Measurements from ENCODE around the gene PHACTR3.

The PHACTR3 gene

GRCh38 chr20:59786801-59787537 lies 182.6 kb downstream of the PHACTR3 start:
- no peak for DNase-seq (ENCODE audit: low read depth in 1 of 2, low spot score in 1 of 2)

DNA sequence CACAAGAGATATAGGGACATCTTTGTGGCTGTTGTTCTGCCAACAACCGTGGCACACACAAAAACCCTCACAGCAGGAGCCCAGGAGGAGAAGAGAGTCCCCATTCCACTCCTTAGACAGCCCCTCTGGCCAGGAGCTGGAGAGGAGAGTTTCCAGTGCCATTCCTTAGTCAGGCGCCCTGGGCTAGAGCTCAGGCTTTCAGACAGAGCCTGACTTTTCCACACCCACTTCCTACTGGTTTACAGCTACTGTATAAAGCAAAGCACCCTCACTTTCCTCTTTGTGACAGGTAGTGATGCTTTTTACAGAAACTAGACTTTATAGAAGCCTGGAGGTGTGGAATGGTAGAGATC lies 183.2 kb downstream of the PHACTR3 start:
- no peak for DNase-seq (ENCODE audit: low read depth in 1 of 2, low spot score in 1 of 2)

- no peak for DNase-seq (ENCODE audit: low read depth in 1 of 2, low spot score in 1 of 2)
These were observed 183.9 kb downstream of the PHACTR3 start for GRCh38 chr20:59788196-59788735.

DNA sequence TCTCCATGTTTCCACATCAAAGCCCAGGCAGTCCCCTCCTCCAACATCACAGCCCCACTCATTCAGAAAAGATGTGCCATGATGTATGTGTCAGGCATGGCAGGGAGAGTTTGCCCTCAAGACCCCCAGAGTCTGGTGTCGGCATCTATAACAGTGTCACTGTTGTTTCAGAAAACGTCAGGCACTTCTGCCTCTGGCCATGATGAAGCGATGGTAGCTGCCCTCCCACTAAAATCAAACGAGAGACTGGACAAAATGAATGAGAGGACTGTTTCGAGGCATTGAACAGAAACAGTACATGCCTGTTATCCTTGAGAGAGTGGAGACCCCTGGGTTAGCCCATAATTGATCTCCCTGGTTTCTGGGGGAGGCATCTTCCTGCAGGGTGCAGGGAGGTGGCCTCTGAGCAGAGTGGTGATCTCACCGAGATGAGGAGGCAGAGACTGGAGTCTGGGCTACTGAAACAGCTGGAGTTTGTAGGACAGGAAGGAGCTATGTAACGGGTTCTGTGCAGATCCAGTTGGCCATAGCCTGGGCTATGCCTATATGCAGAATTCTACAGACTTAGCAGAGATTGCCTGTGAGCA lies 184.6 kb downstream of the PHACTR3 start:
- DNase-seq (ENCODE audit: low read depth in 1 of 2, low spot score in 1 of 2) = no peak

DNA sequence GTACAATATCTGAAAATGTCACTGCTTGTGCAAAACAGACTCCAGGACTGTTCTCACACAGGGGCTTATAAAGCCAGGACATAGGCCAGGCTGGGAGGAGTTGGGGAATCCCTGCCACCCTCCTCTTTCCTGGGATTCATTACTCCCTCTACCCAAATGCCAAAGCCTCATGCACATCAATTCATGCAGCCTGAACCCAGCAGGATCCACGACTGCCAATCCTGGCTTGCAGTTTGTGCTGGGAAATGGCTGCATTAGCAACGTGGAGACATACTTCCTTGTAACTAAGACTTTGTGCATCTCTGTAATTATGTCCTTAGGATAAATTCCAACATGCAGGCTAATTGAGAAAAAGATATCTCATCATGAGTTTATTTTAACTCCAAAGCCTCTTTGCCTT lies 185.3 kb downstream of the PHACTR3 start:
- DNase-seq (ENCODE audit: low read depth in 1 of 2, low spot score in 1 of 2) = no peak

DNA sequence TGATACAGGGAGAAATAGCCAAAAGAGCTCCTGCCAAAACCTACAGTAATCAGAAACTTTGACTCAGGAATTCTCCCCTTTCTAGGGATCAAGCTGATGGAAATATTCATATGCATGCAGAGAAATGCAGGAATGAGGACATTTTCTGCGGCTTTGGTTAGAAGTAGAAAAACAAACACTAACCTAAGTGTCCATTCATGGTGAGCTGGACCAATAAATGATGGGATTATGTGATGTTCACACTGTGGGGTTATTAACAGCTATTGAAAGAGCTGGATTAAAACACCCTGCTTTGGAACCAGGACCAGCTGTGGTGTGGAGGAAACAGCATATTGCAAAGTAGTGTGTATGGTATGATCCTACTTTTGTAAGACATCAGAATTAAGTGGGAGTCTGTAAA lies 186.0 kb downstream of the PHACTR3 start:
- no peak for DNase-seq (ENCODE audit: low read depth in 1 of 2, low spot score in 1 of 2)

DNA sequence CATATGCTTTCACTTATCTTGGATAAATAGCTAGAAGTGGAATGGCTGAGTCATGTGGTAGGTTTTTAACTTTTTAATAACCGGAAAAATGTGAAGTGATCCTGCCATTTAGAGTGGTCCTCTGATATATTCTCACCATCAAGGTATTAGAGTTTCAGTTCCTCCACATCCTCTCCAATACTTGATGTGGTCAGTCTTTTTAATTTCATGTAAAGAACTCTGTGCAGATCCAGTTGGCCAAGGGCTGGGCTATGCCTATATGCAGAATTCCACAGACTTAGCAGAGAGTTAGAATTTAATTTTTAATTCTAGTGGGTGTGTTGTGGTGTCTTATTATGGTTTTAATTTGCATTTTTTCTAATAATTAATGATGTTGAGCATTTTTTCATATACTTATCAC lies 188.0 kb downstream of the PHACTR3 start:
- DNase-seq (ENCODE audit: low read depth in 1 of 2, low spot score in 1 of 2) = no peak

GRCh38 chr20:59794555-59794954 lies 190.2 kb downstream of the PHACTR3 start:
- no peak for DNase-seq (ENCODE audit: low read depth in 1 of 2, low spot score in 1 of 2)

- no peak for DNase-seq (ENCODE audit: low read depth in 1 of 2, low spot score in 1 of 2)
These were observed 196.0 kb downstream of the PHACTR3 start for GRCh38 chr20:59800309-59800708.

- DNase-seq (ENCODE audit: low read depth in 1 of 2, low spot score in 1 of 2) = no peak
These were observed 197.7 kb downstream of the PHACTR3 start for GRCh38 chr20:59802018-59802417.

DNA sequence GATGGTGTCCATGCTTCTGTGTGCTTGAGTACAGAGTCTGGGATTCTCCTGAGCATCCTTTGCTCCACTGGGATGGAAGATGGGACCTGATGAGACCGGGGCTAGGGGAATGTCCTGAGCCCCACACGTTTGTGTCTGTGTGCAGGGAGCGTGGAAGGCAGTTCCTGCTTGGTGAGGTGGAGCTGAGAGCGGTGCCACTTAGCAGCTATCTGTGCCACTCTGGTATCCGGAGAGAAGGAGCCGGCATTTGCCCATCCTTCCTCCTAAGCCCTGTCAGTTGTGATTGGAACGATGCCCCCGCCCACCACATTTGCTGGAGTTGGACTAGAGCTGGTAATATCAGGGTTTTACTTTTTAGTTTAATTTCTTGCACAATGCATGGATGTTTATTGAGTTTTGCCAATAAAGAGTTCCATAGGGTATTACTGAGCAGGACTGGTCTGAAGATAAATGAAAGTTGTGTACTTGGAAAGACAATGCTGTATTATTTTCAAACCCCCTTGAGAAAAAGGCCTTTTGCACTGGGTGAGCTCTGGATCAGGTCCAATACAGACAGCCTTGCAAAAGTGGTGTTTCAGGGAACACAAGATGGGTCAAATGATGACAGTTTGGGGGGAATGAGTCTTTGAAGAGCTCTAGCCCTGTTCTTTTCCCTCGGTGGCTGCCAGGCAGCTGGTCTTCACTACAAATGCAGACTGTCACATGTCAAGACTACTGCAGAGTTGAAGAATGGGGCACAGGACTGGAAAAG lies 198.3 kb downstream of the PHACTR3 start:
- no peak for DNase-seq (ENCODE audit: low read depth in 1 of 2, low spot score in 1 of 2)

DNA sequence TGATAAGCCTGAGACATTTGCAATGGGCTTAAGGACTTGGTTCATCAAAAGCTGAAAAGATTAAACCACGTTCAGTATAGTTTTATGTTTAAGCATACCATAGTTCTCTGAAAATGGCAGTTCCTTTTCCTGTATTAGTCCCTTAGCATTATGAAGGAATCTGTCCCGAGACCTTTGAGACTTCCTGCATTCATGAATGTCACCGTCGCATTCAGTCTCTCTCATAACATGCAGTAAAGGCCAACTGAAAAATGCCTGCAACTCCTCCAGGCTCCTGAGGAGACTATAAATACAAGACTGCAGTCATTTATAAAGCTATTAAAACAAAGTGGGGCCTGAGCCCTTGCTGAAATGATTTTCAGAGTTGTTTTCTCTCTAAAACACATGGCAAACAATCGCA lies 200.0 kb downstream of the PHACTR3 start:
- DNase-seq (ENCODE audit: low read depth in 1 of 2, low spot score in 1 of 2) = no peak

DNA sequence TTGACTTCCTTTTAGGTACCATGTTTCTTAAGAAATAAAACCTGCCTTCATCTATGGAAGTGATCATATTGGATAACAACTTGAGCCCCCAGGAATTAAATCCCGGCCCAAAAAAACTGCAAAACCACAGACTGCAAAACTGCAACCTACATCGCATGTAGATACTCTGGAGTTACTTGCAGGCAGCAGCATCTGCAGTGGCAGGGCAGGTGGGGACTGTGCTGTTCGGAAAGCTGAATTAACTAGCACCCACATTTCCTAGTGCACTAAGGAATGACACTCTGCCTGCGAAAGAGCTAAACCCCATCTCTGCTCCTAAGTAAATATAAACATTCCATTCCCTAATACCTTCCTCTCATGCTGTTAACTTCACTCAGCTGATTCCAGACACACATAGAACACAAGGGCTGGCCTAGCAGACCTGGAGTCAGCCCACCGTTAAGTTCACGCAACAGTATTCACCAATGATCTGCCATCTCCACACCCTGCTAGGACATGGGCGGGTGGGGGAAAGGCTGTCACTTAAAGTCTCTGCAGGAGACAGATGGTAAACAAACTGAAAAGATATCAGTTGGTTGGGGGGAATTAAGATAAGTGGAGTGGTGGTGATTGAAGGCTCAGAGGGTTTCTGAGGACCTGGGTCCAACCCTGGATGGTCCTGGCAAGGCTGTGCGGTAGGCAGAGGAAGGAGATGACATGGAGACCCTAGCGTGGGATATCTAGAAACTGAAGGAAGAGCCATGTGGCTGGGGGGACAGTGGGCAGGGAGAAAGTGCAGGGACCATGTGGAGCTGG lies 200.7 kb downstream of the PHACTR3 start:
- no peak for DNase-seq (ENCODE audit: low read depth in 1 of 2, low spot score in 1 of 2)

DNA sequence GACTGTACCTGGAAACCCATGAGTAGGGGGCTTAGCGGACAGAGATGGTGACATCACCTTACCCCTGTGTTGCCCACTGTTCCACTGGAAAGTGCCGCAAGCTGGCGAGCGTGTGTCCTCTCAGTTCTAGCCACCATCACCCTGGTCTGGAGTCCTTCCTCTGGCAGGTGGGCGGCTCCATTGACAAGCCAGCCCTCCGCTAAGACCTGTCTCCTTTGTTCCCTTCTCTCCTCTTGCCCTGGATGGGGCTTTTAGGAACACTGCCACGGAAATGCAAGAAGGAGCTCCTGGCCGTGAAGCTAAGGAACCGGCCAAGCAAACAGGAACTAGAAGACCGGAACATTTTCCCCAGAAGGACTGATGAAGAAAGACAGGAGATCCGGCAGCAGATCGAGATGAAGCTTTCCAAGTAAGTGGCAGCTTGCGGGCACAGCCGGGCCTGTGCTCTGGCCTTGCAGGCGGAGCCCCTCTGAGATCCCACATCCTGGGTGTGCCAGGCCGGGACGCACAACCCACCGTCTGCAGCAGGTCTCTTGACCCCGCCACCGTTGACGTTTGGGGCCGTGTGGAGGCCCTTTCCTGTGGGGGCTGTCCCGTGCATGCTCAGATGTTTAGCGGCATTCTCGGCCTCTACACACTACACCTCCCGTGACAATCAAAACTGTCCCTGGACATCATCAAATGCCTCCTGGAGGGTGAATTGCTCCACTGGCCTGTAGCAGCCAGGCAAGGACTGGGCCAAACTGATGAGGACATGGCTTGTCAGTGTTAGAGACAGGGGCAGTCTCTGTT lies 201.6 kb downstream of the PHACTR3 start:
- no peak for DNase-seq (ENCODE audit: low read depth in 1 of 2, low spot score in 1 of 2)

- DNase-seq (ENCODE audit: low read depth in 1 of 2, low spot score in 1 of 2) = no peak
These were observed 202.2 kb downstream of the PHACTR3 start for GRCh38 chr20:59806578-59806975.

DNA sequence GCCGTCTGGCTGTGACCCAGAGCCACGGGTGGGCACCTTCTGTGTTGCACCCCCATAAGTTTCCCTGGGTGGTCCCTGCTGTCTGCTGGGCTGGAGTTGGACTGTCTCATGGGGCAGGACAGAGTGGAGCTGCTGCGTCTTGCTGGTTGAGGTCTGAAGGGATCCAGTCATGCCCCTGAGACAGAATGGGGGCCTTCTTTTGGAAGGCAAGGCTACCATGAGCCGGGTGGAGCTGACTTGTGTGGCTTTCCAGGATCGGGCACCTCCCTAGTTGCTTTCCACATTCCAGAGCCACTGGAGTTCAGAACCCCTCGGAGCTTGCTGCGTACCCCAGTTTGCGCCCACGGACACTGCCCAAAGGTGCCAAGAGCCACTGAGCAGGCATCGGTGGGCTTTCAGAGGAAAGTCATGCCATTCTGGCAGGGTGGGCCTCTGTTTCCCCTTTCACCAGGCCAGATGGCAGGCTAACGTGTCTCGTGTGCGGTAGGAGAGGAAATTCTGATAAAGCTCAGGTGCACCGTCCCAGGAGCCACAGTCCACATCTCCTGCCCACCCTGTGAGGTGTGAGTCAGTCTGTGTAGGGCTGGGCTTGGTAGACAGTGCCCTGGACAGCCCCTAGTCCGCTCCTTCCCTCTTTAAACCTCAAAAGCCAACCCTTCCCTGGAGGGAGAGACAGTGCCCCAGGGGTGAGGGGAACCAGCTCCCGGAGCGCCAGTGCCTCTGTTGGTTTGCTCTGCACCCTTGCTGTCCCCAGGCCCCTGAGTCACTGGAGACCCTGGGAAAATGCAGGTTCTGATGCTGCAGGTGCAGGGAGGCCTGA lies 203.8 kb downstream of the PHACTR3 start:
- no peak for DNase-seq (ENCODE audit: low read depth in 1 of 2, low spot score in 1 of 2)

DNA sequence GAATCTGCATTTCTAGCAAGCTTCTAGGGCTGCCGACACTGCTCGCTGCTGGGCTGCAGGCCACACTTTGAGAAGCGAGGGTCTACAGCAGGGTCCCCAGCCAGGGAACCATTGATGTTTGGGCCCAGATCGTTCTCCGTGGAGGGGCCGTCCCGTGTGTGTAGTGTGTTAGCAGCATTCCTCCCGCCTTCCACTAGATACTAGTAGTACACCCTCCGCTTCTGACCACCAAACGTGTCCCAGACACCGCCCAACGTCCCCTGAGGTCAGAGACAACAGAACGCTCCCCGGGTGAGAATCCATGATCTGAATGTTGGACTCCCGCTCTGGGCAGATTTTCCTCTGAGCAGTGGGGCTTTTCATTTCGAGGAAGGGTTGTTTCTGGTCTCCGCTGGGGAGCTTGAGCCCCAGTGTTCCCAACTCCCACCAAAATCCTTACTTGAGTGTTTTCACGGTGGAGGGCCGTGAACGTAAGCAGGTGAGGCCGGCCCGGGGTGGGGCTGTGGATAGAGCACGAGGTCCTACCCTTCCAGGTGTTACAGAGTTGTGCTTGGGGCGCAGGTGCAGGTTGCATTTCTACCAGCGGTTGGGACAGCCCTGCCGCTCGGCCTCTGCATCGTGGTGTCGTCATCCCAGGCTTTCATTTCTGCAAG lies 204.5 kb downstream of the PHACTR3 start:
- DNase-seq (ENCODE audit: low read depth in 1 of 2, low spot score in 1 of 2) = no peak

- no peak for DNase-seq (ENCODE audit: low read depth in 1 of 2, low spot score in 1 of 2)
These were observed 205.5 kb downstream of the PHACTR3 start for GRCh38 chr20:59809630-59810448.
